BJ (cell line): Measurements from ENCODE around the gene HAP1. TPM values are rescaled to one million over a fixed set of nuclear protein-coding genes. Genes with fewer than 3 reads are reported as not detected.

Source experiments
- CTCF ChIA-PET: fragments of 350-600 bp; formaldehyde crosslinking; extraction: SDS; loops from one replicate; lab custom pipeline; 2021; ENCODE audit warnings: antibody characterized with exemption, inconsistent platforms; lab: Yijun Ruan, JAX
- POLR2A ChIA-PET: fragments of 300-600 bp; sonication (Branson Sonifier 250); formaldehyde crosslinking; extraction: SDS; loops from one replicate; lab custom pipeline; 2021; ENCODE audit warnings: antibody characterized with exemption; lab: Charles Lee
- DNase-seq: peaks from one replicate; pipeline ENCODE4 v3.0.0-alpha.2; 2011; ENCODE audit warnings: low read depth
- H3K27me3 ChIP-seq: 2 replicates; pipeline ENCODE4 v1.6.0; 2011; ENCODE audit warnings: low read length; ENCODE audit not compliant: control insufficient read depth, insufficient read depth
- H3K36me3 ChIP-seq: 2 replicates; pipeline ENCODE4 v1.5.1; 2011; ENCODE audit warnings: low read length; ENCODE audit not compliant: control insufficient read depth, insufficient read depth
- H3K4me3 ChIP-seq: 2 replicates; pipeline ENCODE4 v1.5.1; 2011; ENCODE audit warnings: low read depth, mild to moderate bottlenecking, control low read depth, low read length
- CTCF ChIP-seq: IDR thresholded peaks from 2 replicates; pipeline ENCODE4 v1.5.1; 2011; ENCODE audit warnings: low read depth, mild to moderate bottlenecking, control low read depth, inconsistent platforms, low read length, moderate library complexity; ENCODE audit not compliant: insufficient read depth
- polyA plus RNA-seq: library from polyadenylated mRNA; depleted of rRNA; stranded (reverse); fragments of >200 nt; gene quantifications from 2 replicates; pipeline ENCODE4 v1.2.3, GENCODE V29; 2011

Gene HAP1
- polyA plus RNA-seq, 1 experiment, result 0.10 TPM

GRCh38 chr17:41690497-41690896 lies 43.9 kb downstream of the HAP1 start:
- ChIA-PET POLR2A (interaction anchor here (0.5 to 0.8 kb wide), 2 partner anchors 233 to 1248 kb away, joined by 3 to 4 read pairs; no protein-coding TSS in a partner anchor), CTCF (interaction anchor here (0.8 to 4.5 kb wide), 7 partner anchors 12 to 204 kb away, joined by 3 to 30 read pairs (median 8); no protein-coding TSS in a partner anchor)
- Histone ChIP-seq H3K36me3 (peaks cover 24% of the 10 kb centered on the region), H3K4me3 (peak overlapping the region; percentile 96), H3K27me3 (no peaks in the 10 kb centered on the region)
- DNase-seq, result no peak
- no peak for TF ChIP-seq CTCF

- TF ChIP-seq CTCF, result peak; percentile 67
- ChIA-PET POLR2A (interaction anchor here (0.6 to 1.8 kb wide), 5 partner anchors 9 to 1742 kb away, joined by 3 to 19 read pairs (median 3); partner anchors contain the start of gene JUP), CTCF (interaction anchor here (0.6 to 4.5 kb wide), 17 partner anchors 9 to 1240 kb away, joined by 3 to 30 read pairs (median 3); no protein-coding TSS in a partner anchor)
- H3K27me3 ChIP-seq, result no peaks in the 10 kb centered on the region
- peaks cover 24% of the 10 kb centered on the region for H3K36me3 ChIP-seq
- peak overlapping the region; percentile 96 for H3K4me3 ChIP-seq
- no peak for DNase-seq
These were observed 44.7 kb downstream of the HAP1 start for GRCh38 chr17:41689497-41690299.

GRCh38 chr17:41688641-41689496 lies 45.6 kb downstream of the HAP1 start, which contains the start of gene EIF1:
Gene EIF1, plus strand, starts transcription at chr17:41688885. Its CDS starts 154 bp downstream, at chr17:41689039.
- peak within 1 kb of the TSS; percentile 96 for H3K4me3 ChIP-seq
- no peak for TF ChIP-seq CTCF
- ChIA-PET CTCF (interaction anchor here (0.6 to 4.5 kb wide), 17 partner anchors 10 to 1239 kb away, joined by 3 to 30 read pairs (median 3); no protein-coding TSS in a partner anchor), POLR2A (interaction anchor here (0.5 to 1.8 kb wide), 10 partner anchors 8 to 1741 kb away, joined by 3 to 19 read pairs (median 3); partner anchors contain the start of gene JUP)
- H3K36me3 ChIP-seq, result peaks cover 24% of the 10 kb centered on the region
- H3K27me3 ChIP-seq, result peaks cover 2% of the 10 kb centered on the region; the same call in 1 of the 2 replicates
- DNase-seq, result peak; percentile 97

GRCh38 chr17:41687828-41688640 lies 46.4 kb downstream of the HAP1 start:
- DNase-seq, result no peak

More at GRCh38 chr17:41687828-41688640, 46.4 kb downstream of the HAP1 start:
- peak; percentile 30; the same call in 1 of the 2 replicates for TF ChIP-seq CTCF
- ChIA-PET POLR2A (interaction anchor here (0.5 to 1.8 kb wide), 7 partner anchors 10 to 242 kb away, joined by 3 to 19 read pairs (median 4); partner anchors contain the start of gene JUP), CTCF (interaction anchor here (1.2 to 4.5 kb wide), 7 partner anchors 9 to 884 kb away, joined by 3 to 30 read pairs (median 9); no protein-coding TSS in a partner anchor)
- peak overlapping the region; percentile 49 for H3K4me3 ChIP-seq
- peaks cover 2% of the 10 kb centered on the region; the same call in 1 of the 2 replicates for H3K27me3 ChIP-seq
- H3K36me3 ChIP-seq, result peaks cover 22% of the 10 kb centered on the region
